Stimulated activated CD4-positive, alpha-beta T cell treated with anti-CD3 and anti-CD28 coated beads, Interleukin-15, amount 100 ng/mL, for 48 hours (primary cell): ENCODE measurements around the gene CCDC57.

Source experiments
- DNase-seq, 2 donors: peaks; one replicate each; pipeline ENCODE4 v3.0.0-alpha.2; 2020; ENCODE audit warnings: low read depth in 2 of 2

Gene CCDC57

GRCh38 chr17:82080789-82081464, 131.7 kb downstream of the CCDC57 start:
- no peak for DNase-seq

- no peak for DNase-seq
These were observed 132.4 kb downstream of the CCDC57 start for GRCh38 chr17:82080048-82080788.

- no peak for DNase-seq
These were observed 133.5 kb downstream of the CCDC57 start for GRCh38 chr17:82079001-82079677.

- DNase-seq, result no peak
These were observed 134.2 kb downstream of the CCDC57 start for GRCh38 chr17:82078433-82078832.

- DNase-seq, result no peak
These were observed 134.9 kb downstream of the CCDC57 start for GRCh38 chr17:82077617-82078358.

DNA sequence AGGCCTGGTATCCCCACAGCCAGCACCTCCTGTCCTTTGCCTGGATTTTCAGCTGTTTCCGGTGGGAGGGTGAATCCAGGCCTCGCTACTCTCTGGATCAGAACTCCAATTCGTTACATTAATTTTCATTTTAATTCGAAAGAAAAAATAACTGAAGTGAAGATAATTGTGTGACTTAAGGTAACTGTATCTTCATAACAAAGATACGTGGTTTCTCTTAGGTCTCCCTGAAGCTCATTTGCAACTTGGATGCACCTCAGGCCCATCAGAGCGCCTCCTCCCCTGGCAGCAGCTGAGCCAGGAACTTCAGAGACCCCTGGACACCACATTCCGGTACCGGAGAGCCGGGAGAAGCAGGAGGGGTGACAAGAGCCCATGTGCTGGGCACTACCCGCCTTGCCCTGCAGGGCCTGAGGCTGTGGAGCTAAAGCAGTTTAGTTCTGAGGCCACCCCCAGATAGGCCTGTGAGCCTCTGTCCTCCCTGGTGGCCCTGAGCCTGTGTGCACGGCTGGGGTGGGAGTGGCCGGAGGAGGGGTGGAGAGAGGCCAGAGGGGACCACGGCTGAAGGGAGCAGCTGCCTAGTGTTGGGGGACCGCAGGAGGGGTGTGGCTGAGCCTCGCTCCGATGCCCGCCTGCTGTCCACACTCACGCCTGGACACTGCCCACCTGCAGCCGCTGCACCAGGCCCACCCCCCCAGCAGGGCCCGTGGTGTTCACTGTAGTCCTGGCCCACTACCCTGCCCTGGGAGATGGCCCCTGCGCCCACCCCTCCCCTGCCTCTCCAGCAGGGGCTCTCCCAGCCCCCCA, 135.7 kb downstream of the CCDC57 start:
- no peak for DNase-seq

- no peak for DNase-seq
These were observed 136.4 kb downstream of the CCDC57 start for GRCh38 chr17:82076018-82076784.

- DNase-seq, result no peak
These were observed 139.2 kb downstream of the CCDC57 start for GRCh38 chr17:82073446-82073845.

DNA sequence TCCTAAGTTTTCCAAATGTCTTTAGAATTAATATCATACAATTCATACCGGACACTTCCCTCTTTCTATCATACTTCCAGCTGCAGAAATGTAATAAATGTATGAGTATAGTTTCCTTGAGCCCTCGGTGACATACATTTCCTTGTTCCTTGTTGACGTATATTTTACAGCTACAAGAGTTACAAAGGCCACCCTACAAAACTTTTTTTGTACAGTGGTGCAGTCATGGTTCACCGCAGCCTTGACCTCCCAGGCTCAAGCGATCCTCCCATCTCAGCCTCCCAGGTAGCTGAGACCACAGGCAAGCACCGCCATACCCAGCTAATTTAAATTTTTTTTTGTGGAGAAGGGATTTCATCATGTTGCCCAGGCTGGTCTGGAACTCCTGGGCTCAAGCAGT, 139.8 kb downstream of the CCDC57 start:
- DNase-seq, result no peak

DNA sequence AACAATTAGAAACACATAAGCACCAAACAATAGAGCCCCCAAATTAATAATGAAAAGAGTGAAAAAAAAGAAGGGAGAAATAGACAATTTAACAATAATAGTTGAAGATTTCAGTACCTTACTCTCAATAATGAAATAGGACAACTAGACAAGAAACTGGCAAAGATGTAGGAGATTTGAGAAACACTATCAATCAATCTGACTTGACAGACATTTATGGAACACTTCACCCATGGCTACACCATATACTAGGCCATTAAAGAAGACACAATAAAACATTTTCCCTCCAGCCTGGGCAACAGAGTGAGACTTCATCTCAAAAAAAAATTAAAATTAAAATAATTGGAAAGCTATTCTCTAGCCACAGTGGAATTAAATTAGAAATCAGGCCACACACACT, 142.0 kb downstream of the CCDC57 start:
- no peak for DNase-seq

DNA sequence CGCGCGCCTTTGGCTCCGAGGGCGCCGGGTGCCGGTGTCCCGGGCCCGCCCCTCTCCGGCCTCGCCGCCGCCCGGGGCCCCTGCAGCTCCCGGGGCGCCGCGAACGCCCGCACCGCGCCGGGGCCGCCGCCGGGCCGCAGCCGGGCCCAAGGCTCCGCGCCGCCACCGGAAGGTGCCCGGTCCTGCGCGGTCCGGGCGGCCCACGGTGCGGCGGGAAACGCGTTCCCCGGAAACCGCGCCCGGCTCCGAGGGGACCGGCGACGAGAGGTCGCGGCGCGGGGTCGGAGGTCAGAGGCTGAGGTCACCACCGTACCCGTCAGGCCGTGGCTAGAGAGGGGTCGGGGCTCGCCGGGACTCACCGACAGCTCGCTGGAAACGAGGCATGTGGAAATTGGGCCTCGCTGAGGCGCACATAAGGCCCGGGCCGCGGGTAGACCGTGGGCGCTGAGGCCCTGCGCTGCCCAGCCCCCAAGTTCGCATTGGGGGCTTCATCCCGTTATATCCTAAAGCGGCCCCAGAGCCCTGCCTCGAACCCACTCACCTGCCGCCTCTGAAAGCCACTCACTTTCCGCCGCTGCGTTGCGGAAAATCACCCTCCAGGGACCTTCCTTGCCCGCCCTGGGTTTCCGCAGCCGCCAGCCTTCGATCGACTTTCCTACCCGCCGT, 146.9 kb downstream of the CCDC57 start, which contains the start of gene DUS1L:
TSS of gene DUS1L (minus strand) at position 167 of the 666 bp plus-strand sequence. CDS start 745 bp downstream, outside the sequence.
- peak; percentile 41 to 61 for DNase-seq

- no peak for DNase-seq
These were observed 147.4 kb downstream of the CCDC57 start for GRCh38 chr17:82065193-82065637.

DNA sequence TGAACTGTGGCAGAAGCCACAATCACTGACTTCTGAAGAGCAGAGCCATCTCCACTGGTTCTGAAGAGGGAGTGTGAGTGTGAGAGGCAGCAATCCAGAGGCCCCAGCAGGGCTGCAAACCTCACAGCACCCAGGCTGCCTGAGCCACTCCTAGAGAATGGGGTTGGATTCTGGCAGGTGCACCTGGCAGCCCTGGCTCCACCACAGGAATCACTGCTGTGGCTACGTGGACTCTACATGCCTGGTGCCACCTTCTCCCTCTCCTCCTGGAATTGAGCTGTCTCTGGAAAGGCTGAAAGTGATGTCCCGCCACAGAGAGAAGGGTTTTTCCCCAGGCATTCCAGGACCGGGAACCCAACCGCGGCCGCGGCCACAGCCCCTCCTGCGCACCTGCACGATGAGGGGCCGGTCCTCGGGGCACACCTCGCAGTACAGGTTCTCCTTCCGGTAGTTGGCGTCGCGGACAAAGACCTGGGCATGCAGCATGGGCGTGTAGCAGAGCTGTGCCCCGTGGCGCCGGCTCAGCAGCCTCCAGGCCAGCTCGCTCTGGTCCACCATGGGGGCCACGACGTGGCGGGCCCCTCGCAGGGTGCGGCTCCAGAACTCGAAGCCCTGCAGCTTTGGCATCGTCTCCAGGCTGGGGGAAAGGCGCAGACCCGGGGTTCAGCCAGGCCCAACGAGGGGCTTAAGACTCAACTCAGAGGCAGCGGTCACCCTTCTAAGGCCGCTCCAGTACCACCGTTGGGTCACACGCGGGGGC, 148.0 kb downstream of the CCDC57 start:
- no peak for DNase-seq

- DNase-seq, result no peak
These were observed 148.9 kb downstream of the CCDC57 start for GRCh38 chr17:82063424-82064415.

- no peak for DNase-seq
These were observed 149.7 kb downstream of the CCDC57 start for GRCh38 chr17:82062984-82063368.

DNA sequence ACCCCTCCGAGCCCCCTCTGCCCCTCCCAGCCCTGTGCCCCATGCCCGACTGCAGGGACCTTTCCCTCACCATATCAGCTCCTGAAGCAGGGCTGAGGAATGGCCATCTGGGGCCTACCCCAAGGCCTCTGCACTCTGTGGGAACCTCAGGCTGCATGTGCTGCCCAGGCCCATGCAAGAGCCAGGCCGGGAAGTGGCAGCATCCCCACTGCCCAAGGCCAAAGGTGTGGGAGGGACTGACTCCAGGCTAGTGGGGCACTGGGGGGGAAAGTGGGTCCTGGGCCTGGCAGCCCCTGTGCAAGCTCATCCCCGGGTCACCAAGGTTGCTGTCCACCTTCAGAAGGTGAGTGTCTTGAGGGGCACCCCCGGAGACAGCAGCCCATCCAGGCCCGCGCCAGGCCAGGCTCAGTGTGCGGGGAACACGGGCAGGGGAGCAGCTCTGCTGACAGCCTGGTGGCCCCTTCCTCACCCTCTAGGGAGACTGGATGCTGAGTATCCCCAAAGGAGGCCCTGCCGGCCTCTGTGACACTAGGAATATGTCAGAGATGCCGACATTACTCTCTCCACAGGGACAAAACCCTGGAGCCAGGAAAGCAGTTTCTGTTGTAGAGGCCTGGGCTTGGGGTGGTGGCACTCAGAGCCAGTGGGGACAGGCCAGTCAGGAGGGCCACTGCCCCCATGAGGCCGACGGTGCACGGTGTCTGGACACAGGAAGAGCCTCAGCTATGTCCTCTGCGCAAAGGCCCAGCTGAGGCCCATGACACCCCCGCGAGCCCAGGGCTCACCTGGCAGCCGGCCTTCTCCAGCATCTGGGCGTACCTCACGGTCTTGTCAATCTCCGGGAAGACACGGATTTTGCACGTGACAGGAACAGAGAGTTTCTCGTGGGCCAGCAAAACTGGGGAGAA, 150.3 kb downstream of the CCDC57 start:
- DNase-seq, result no peak
